Ishikawa (cell line): Measurements from ENCODE around the gene NUP210L.

Experiments
- CEBPB ChIP-seq: IDR thresholded peaks from 2 replicates; pipeline ENCODE4 v1.6.1; 2012
- EGR1 ChIP-seq: IDR thresholded peaks from 2 replicates; pipeline ENCODE4 v1.6.1; 2012
- EP300 ChIP-seq: IDR thresholded peaks from 2 replicates; pipeline ENCODE4 v1.6.1; 2012; ENCODE audit warnings: borderline replicate concordance
- FOXM1 ChIP-seq: IDR thresholded peaks from 2 replicates; pipeline ENCODE4 v1.6.1; 2012; ENCODE audit warnings: low read depth, borderline replicate concordance
- MAX ChIP-seq: IDR thresholded peaks from 2 replicates; pipeline ENCODE4 v1.6.1; 2012
- RAD21 ChIP-seq: IDR thresholded peaks from 2 replicates; pipeline ENCODE4 v1.6.1; 2012; ENCODE audit warnings: low read depth
- REST ChIP-seq: IDR thresholded peaks from 2 replicates; pipeline ENCODE4 v1.6.1; 2012; ENCODE audit warnings: low read depth, mild to moderate bottlenecking
- USF1 ChIP-seq: IDR thresholded peaks from 2 replicates; pipeline ENCODE4 v1.6.1; 2012
- YY1 ChIP-seq: IDR thresholded peaks from 2 replicates; pipeline ENCODE4 v1.6.1; 2012; ENCODE audit warnings: low read depth

GRCh38 chr1:154129391-154129970, 25.4 kb downstream of the NUP210L start:
- TF ChIP-seq EP300 (no peak), CEBPB (no peak), REST (no peak), USF1 (no peak), YY1 (no peak), MAX (no peak), EGR1 (no peak), RAD21 (no peak), FOXM1 (no peak)
